Activated CD4-positive, alpha-beta T cell treated with anti-CD3 and anti-CD28 coated beads for 36 hours (primary cell): ENCODE data around the gene KRT75. TPM values are rescaled to one million over a fixed set of nuclear protein-coding genes. Genes with fewer than 3 reads are reported as not detected.

Experiments used
- ATAC-seq: fragments of 200-7000 bp; cut with Tn5 transposase; one replicate; pipeline ENCODE4 v1.10.0; 2021; ENCODE audit warnings: mild to moderate bottlenecking, moderate library complexity
- CTCF ChIA-PET: fragments of 350-600 bp; sonication (Branson Sonifier 250); formaldehyde crosslinking; loops from one replicate; lab custom pipeline; 2021; ENCODE audit warnings: antibody characterized with exemption; lab: Charles Lee
- POLR2A ChIA-PET: fragments of 350-600 bp; sonication (Branson Sonifier 250); formaldehyde crosslinking; loops from one replicate; lab custom pipeline; 2021; ENCODE audit warnings: antibody characterized with exemption, inconsistent platforms; lab: Charles Lee
- DNase-seq: peaks from one replicate; pipeline ENCODE4 v3.0.0-alpha.2; 2020
- H3K27ac Mint-ChIP-seq: one replicate; pipeline ENCODE4 v1.8.0; 2021; ENCODE audit warnings: mixed read lengths
- H3K27me3 Mint-ChIP-seq: one replicate; pipeline ENCODE4 v1.8.0; 2021; ENCODE audit warnings: mixed read lengths
- H3K36me3 Mint-ChIP-seq: one replicate; pipeline ENCODE4 v1.8.0; 2021; ENCODE audit warnings: low read depth, mixed read lengths
- H3K4me1 Mint-ChIP-seq: one replicate; pipeline ENCODE4 v1.8.0; 2021; ENCODE audit warnings: mixed read lengths
- H3K4me3 Mint-ChIP-seq: one replicate; pipeline ENCODE4 v1.8.0; 2021; ENCODE audit warnings: mild to moderate bottlenecking, moderate library complexity, mixed read lengths
- H3K9me3 Mint-ChIP-seq: one replicate; pipeline ENCODE4 v1.8.0; 2021; ENCODE audit warnings: low read depth, mixed read lengths
- intact Hi-C, 2 experiments: fragments of 100-400 bp; cut with DNase I in 1 of 2; cut with micrococcal nuclease in 1 of 2; formaldehyde crosslinking; loops; one replicate each; pipeline versions ENCODE4 v1.14.2 to v1.15.1; 2022 to 2024; cut with DNase I, micrococcal nuclease
- total RNA-seq, 2 experiments: library from RNA; stranded (reverse); gene quantifications; one replicate each; pipeline ENCODE4 v1.2.3, GENCODE V29; 2021

Gene KRT75
- total RNA-seq, 2 experiments from 2014 or later = not detected

- Mint-ChIP-seq H3K4me3 (no peak overlapping the region), H3K9me3 (no peaks in the 10 kb centered on the region), H3K4me1 (no peaks in the 10 kb centered on the region), H3K36me3 (no peaks in the 10 kb centered on the region), H3K27ac (no peak overlapping the region), H3K27me3 (no peaks in the 10 kb centered on the region)
- DNase-seq (no peak), ATAC-seq (no peak)
- CTCF ChIA-PET = interaction anchor here (0.6 to 1.3 kb wide), 4 partner anchors 84 to 458 kb away, joined by 3 to 4 read pairs (median 3); no protein-coding TSS in a partner anchor
- intact Hi-C loops = no loop called here
- POLR2A ChIA-PET = no interaction called here
Observed at GRCh38 chr12:52427083-52427482, 7.1 kb downstream of the KRT75 start.

GRCh38 chr12:52426034-52426433 is 8.1 kb downstream of the KRT75 start:
- intact Hi-C loops = no loop called here
- Mint-ChIP-seq H3K4me1 (no peaks in the 10 kb centered on the region), H3K36me3 (no peaks in the 10 kb centered on the region), H3K27me3 (no peaks in the 10 kb centered on the region), H3K9me3 (no peaks in the 10 kb centered on the region), H3K27ac (no peak overlapping the region), H3K4me3 (no peak overlapping the region)
- no peak for ATAC-seq
- POLR2A ChIA-PET = no interaction called here
- CTCF ChIA-PET = no interaction called here
- no peak for DNase-seq

GRCh38 chr12:52425466-52425865 is 8.7 kb downstream of the KRT75 start:
- DNase-seq (no peak), ATAC-seq (no peak)
- CTCF ChIA-PET = no interaction called here
- Mint-ChIP-seq H3K9me3 (no peaks in the 10 kb centered on the region), H3K4me1 (no peaks in the 10 kb centered on the region), H3K27ac (no peak overlapping the region), H3K36me3 (no peaks in the 10 kb centered on the region), H3K4me3 (no peak overlapping the region), H3K27me3 (no peaks in the 10 kb centered on the region)
- POLR2A ChIA-PET = no interaction called here
- intact Hi-C loops = no loop called here

GRCh38 chr12:52423661-52424500 is 10.3 kb downstream of the KRT75 start:
- Mint-ChIP-seq H3K4me3 (no peak overlapping the region), H3K9me3 (no peaks in the 10 kb centered on the region), H3K27ac (no peak overlapping the region), H3K36me3 (no peaks in the 10 kb centered on the region), H3K27me3 (no peaks in the 10 kb centered on the region), H3K4me1 (no peaks in the 10 kb centered on the region)
- CTCF ChIA-PET = no interaction called here
- intact Hi-C loops = no loop called here
- POLR2A ChIA-PET = no interaction called here
- DNase-seq (no peak), ATAC-seq (no peak)

GRCh38 chr12:52423035-52423434 is 11.1 kb downstream of the KRT75 start:
- DNase-seq (no peak), ATAC-seq (no peak)
- POLR2A ChIA-PET = no interaction called here
- Mint-ChIP-seq H3K4me3 (no peak overlapping the region), H3K9me3 (no peaks in the 10 kb centered on the region), H3K36me3 (no peaks in the 10 kb centered on the region), H3K4me1 (no peaks in the 10 kb centered on the region), H3K27ac (no peak overlapping the region), H3K27me3 (no peaks in the 10 kb centered on the region)
- CTCF ChIA-PET = interaction anchor here (0.6 kb wide), 1 partner anchor 695 kb away, joined by 4 read pairs; no protein-coding TSS in a partner anchor
- intact Hi-C loops = no loop called here

- Mint-ChIP-seq H3K27me3 (no peaks in the 10 kb centered on the region), H3K36me3 (no peaks in the 10 kb centered on the region), H3K4me3 (no peak overlapping the region), H3K4me1 (no peaks in the 10 kb centered on the region), H3K9me3 (no peaks in the 10 kb centered on the region), H3K27ac (no peak overlapping the region)
- DNase-seq (no peak), ATAC-seq (no peak)
- ChIA-PET POLR2A (no interaction called here), CTCF (interaction anchor here (0.6 to 0.7 kb wide), 2 partner anchors 9 to 1685 kb away, joined by 3 to 4 read pairs; no protein-coding TSS in a partner anchor)
- intact Hi-C loops = no loop called here
Observed at GRCh38 chr12:52419656-52420055, 14.5 kb downstream of the KRT75 start.

GRCh38 chr12:52418576-52419110 is 15.5 kb downstream of the KRT75 start:
- DNase-seq = no peak
- Mint-ChIP-seq H3K4me3 (no peak overlapping the region), H3K36me3 (no peaks in the 10 kb centered on the region), H3K27ac (no peak overlapping the region), H3K27me3 (no peaks in the 10 kb centered on the region), H3K9me3 (no peaks in the 10 kb centered on the region), H3K4me1 (no peaks in the 10 kb centered on the region)
- CTCF ChIA-PET = no interaction called here
- POLR2A ChIA-PET = no interaction called here
- intact Hi-C loops = no loop called here
- no peak for ATAC-seq

GRCh38 chr12:52417740-52418139 is 16.4 kb downstream of the KRT75 start:
- H3K9me3 Mint-ChIP-seq = no peaks in the 10 kb centered on the region
- no peak overlapping the region for H3K4me3 Mint-ChIP-seq
- H3K36me3 Mint-ChIP-seq = no peaks in the 10 kb centered on the region
- DNase-seq = no peak
- no peaks in the 10 kb centered on the region for H3K4me1 Mint-ChIP-seq
- ChIA-PET CTCF (no interaction called here), POLR2A (no interaction called here)
- H3K27me3 Mint-ChIP-seq = no peaks in the 10 kb centered on the region
- intact Hi-C loops = no loop called here
- H3K27ac Mint-ChIP-seq = no peak overlapping the region
- no peak for ATAC-seq

- H3K27ac Mint-ChIP-seq = no peak overlapping the region
- no peaks in the 10 kb centered on the region for H3K4me1 Mint-ChIP-seq
- CTCF ChIA-PET = no interaction called here
- no peak for DNase-seq
- H3K4me3 Mint-ChIP-seq = no peak overlapping the region
- no peaks in the 10 kb centered on the region for H3K9me3 Mint-ChIP-seq
- no peak for ATAC-seq
- H3K36me3 Mint-ChIP-seq = no peaks in the 10 kb centered on the region
- POLR2A ChIA-PET = no interaction called here
- intact Hi-C loops = no loop called here
- H3K27me3 Mint-ChIP-seq = no peaks in the 10 kb centered on the region
Observed at GRCh38 chr12:52416795-52417194, 17.4 kb downstream of the KRT75 start.

GRCh38 chr12:52415870-52416750 is 18.1 kb downstream of the KRT75 start:
- no peak overlapping the region for H3K4me3 Mint-ChIP-seq
- ChIA-PET CTCF (no interaction called here), POLR2A (no interaction called here)
- no peaks in the 10 kb centered on the region for H3K9me3 Mint-ChIP-seq
- intact Hi-C loops = no loop called here
- no peaks in the 10 kb centered on the region for H3K4me1 Mint-ChIP-seq
- H3K27me3 Mint-ChIP-seq = no peaks in the 10 kb centered on the region
- H3K27ac Mint-ChIP-seq = no peak overlapping the region
- ATAC-seq = no peak
- no peak for DNase-seq
- H3K36me3 Mint-ChIP-seq = no peaks in the 10 kb centered on the region

- no peaks in the 10 kb centered on the region for H3K4me1 Mint-ChIP-seq
- no peak overlapping the region for H3K27ac Mint-ChIP-seq
- POLR2A ChIA-PET = no interaction called here
- CTCF ChIA-PET = no interaction called here
- ATAC-seq (no peak), DNase-seq (no peak)
- H3K27me3 Mint-ChIP-seq = no peaks in the 10 kb centered on the region
- no peaks in the 10 kb centered on the region for H3K36me3 Mint-ChIP-seq
- H3K4me3 Mint-ChIP-seq = no peak overlapping the region
- intact Hi-C loops = no loop called here
- no peaks in the 10 kb centered on the region for H3K9me3 Mint-ChIP-seq
Observed at GRCh38 chr12:52414936-52415335, 19.2 kb downstream of the KRT75 start.
